ENCODE measurements around the gene TUT7.

The TUT7 gene

DNA sequence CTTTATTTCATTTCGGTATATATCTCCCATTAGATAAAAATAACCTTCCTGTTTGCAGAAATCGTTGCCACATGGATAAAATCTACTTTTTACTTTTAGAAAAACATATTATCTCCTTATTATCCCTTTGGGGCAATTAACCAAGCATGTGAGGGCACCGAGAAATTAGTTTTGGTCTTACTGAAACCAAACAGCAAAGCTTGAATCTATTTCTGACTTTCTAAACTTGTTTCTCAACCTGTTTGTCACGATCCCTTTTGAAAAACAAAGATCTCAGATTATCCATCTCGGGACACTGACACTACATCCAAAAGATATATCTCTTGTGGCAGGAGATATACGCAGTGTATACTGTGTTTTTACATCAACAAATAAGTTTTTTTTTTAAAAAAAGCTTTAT, 2.3 kb downstream of the TUT7 start:
- CTCF ChIA-PET: no interaction called here
- POLR2A ChIA-PET: no interaction called here
- no peak for DNase-seq (ENCODE audit: extremely low spot score)
- TF ChIP-seq, protein P1, sequence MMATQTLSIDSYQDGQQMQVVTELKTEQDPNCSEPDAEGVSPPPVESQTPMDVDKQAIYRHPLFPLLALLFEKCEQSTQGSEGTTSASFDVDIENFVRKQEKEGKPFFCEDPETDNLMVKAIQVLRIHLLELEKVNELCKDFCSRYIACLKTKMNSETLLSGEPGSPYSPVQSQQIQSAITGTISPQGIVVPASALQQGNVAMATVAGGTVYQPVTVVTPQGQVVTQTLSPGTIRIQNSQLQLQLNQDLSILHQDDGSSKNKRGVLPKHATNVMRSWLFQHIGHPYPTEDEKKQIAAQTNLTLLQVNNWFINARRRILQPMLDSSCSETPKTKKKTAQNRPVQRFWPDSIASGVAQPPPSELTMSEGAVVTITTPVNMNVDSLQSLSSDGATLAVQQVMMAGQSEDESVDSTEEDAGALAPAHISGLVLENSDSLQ (IDR thresholded peaks at IDR 0.05): no peak
- TF ChIP-seq ZNF384 (IDR thresholded peaks at IDR 0.05) (no peak), HDGF (IDR thresholded peaks at IDR 0.05; ENCODE audit: borderline replicate concordance) (no peak), LEF1 (IDR thresholded peaks at IDR 0.05; ENCODE audit: borderline replicate concordance) (no peak), TARDBP (IDR thresholded peaks at IDR 0.05) (no peak), L3MBTL2 (conservative IDR thresholded peaks at IDR 0.05) (no peak), FOXM1 (IDR thresholded peaks at IDR 0.05; ENCODE audit: borderline replicate concordance) (no peak), CTBP1 (IDR thresholded peaks at IDR 0.05; ENCODE audit: borderline replicate concordance) (no peak), SP1 (IDR thresholded peaks at IDR 0.05) (no peak), FOXK2 (IDR thresholded peaks at IDR 0.05) (no peak), ARNT (IDR thresholded peaks at IDR 0.05) (no peak), SUZ12 (IDR thresholded peaks at IDR 0.05) (no peak)

DNA sequence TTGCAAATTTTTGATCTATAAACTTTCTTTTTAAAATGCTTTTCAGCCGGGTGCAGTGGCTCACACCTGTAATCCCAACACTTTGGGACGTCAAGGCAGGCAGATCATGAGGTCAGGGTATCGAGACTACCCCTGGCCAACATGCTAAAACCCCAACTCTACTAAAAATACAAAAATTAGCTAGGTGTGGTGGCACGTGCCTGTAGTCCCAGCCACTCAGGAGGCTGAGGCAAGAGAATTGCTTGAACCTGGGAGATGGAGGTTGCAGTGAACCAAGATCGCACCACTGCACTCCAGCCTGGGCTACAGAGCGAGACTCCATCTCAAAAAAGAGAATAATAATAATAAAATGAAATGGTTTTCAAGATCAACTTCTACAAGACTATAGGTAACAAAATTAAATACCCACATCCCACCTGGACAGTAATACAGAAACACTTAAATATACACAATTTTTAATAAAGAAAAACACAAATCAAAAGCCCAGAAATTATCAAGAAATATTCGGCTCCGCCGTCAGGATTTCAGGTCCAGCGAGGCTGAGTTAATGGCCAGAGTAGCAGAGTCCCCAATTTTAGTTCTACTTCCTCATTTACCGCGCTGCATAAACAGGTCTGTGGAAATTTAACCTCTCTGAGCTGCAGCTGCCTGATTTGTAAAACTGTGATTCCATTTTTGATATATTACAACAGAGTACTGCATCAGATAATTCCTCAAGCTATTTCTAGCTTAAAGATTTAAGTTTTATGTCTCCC, 4.0 kb downstream of the TUT7 start:
- CTCF ChIA-PET: no interaction called here
- no peak for DNase-seq (ENCODE audit: extremely low spot score)
- POLR2A ChIA-PET: no interaction called here
- TF ChIP-seq ELF4 (IDR thresholded peaks at IDR 0.05): no peak

DNA sequence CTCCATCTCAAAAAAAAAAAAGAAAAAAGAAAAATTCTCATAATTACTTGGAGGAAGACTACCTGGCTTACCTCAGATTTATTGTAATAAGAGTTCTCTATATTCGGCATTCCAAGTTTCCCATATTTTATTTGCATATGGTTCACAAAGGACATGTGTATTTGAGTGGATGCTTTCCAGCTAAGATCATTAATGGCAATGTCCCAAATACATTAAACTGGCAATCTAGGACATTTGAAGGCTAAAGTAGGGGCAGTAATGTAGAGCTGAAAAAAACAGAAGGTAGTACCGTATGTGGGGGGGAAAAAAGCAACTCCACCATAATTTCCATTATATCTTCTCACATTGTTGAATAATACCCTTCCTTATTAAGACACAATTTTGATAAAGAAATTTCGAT, 4.9 kb downstream of the TUT7 start:
- no peak for TF ChIP-seq NFRKB (IDR thresholded peaks at IDR 0.05)
- no peak for TF ChIP-seq SP1 (IDR thresholded peaks at IDR 0.05)
- no peak for TF ChIP-seq SUZ12 (IDR thresholded peaks at IDR 0.05)
- no peak for TF ChIP-seq ZNF384 (IDR thresholded peaks at IDR 0.05)
- TF ChIP-seq FOXA1 (IDR thresholded peaks at IDR 0.05): no peak
- TF ChIP-seq ARNT (IDR thresholded peaks at IDR 0.05): no peak
- TF ChIP-seq, protein P1 (IDR thresholded peaks at IDR 0.05): no peak
- TF ChIP-seq ELF4 (IDR thresholded peaks at IDR 0.05): no peak
- no peak for TF ChIP-seq FOXK2 (IDR thresholded peaks at IDR 0.05)
- no peak for TF ChIP-seq LEF1 (IDR thresholded peaks at IDR 0.05; ENCODE audit: borderline replicate concordance)
- no peak for TF ChIP-seq FOXM1 (IDR thresholded peaks at IDR 0.05; ENCODE audit: borderline replicate concordance)
- TF ChIP-seq HDGF (IDR thresholded peaks at IDR 0.05; ENCODE audit: borderline replicate concordance): no peak
- TF ChIP-seq TARDBP (IDR thresholded peaks at IDR 0.05): no peak
- no peak for TF ChIP-seq BHLHE40 (IDR thresholded peaks at IDR 0.05; ENCODE audit: borderline replicate concordance)
- TF ChIP-seq CTBP1 (IDR thresholded peaks at IDR 0.05; ENCODE audit: borderline replicate concordance): no peak
- TF ChIP-seq L3MBTL2 (conservative IDR thresholded peaks at IDR 0.05): no peak
- ChIA-PET POLR2A (no interaction called here), CTCF (no interaction called here)
- no peak for DNase-seq (ENCODE audit: extremely low spot score)

DNA sequence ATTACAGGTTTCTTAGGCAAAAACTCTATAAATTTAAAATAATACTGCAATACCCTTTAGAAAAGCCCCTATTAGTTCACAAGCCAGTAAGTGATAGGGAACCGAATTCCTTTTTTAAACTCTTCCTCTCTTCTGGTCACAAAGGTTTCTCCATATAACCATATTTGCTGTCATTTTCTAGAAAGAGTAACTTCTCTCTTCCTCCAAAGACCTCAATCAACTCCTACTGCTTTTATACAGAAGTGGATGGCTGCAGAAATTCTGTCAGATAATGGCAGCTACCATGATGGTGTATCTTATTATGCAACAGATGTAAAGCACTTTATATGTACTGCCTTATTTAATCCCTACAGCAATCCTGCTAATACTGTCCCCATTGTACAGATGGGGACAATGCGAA, 6.2 kb downstream of the TUT7 start:
- CTCF ChIA-PET: no interaction called here
- no peak for DNase-seq (ENCODE audit: extremely low spot score)
- POLR2A ChIA-PET: no interaction called here
- no peak for TF ChIP-seq HDGF (IDR thresholded peaks at IDR 0.05; ENCODE audit: borderline replicate concordance)
- TF ChIP-seq FOXK2 (IDR thresholded peaks at IDR 0.05): no peak
- no peak for TF ChIP-seq TARDBP (IDR thresholded peaks at IDR 0.05)
- TF ChIP-seq SUZ12 (IDR thresholded peaks at IDR 0.05): no peak
- no peak for TF ChIP-seq LEF1 (IDR thresholded peaks at IDR 0.05; ENCODE audit: borderline replicate concordance)
- TF ChIP-seq SP1 (IDR thresholded peaks at IDR 0.05): no peak
- TF ChIP-seq FOXA1 (IDR thresholded peaks at IDR 0.05): no peak
- TF ChIP-seq NFRKB (IDR thresholded peaks at IDR 0.05): no peak
- no peak for TF ChIP-seq ARNT (IDR thresholded peaks at IDR 0.05)
- TF ChIP-seq CTBP1 (IDR thresholded peaks at IDR 0.05; ENCODE audit: borderline replicate concordance): no peak
- TF ChIP-seq ZNF384 (IDR thresholded peaks at IDR 0.05): no peak
- TF ChIP-seq ELF4 (IDR thresholded peaks at IDR 0.05): no peak
- TF ChIP-seq FOXM1 (IDR thresholded peaks at IDR 0.05; ENCODE audit: borderline replicate concordance): no peak
- no peak for TF ChIP-seq L3MBTL2 (conservative IDR thresholded peaks at IDR 0.05)
- TF ChIP-seq, protein P1 (IDR thresholded peaks at IDR 0.05): no peak
- no peak for TF ChIP-seq BHLHE40 (IDR thresholded peaks at IDR 0.05; ENCODE audit: borderline replicate concordance)

DNA sequence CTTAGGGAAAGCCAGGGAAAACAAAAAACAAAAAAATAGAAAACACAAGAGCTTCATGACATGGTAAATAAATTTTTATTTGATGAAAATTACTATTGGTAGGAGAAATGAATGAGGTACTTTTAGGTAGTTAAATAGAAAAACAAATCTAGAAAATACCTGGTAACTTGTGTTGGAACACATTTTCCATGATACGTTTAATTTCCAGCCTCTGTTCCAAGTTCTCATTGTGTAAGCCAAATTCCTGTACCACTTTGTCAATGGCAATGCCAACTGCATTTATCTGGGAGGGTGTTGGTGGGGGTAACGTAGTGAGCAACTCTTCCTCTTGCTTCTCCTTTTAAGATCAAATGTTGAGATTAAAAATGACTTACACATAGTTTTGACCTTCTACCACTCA, 9.4 kb downstream of the TUT7 start:
- no peak for TF ChIP-seq LEF1 (IDR thresholded peaks at IDR 0.05; ENCODE audit: borderline replicate concordance)
- TF ChIP-seq ELF4 (IDR thresholded peaks at IDR 0.05): no peak
- TF ChIP-seq SP1 (IDR thresholded peaks at IDR 0.05): no peak
- ChIA-PET CTCF (no interaction called here), POLR2A (no interaction called here)
- DNase-seq (ENCODE audit: extremely low spot score): no peak

DNA sequence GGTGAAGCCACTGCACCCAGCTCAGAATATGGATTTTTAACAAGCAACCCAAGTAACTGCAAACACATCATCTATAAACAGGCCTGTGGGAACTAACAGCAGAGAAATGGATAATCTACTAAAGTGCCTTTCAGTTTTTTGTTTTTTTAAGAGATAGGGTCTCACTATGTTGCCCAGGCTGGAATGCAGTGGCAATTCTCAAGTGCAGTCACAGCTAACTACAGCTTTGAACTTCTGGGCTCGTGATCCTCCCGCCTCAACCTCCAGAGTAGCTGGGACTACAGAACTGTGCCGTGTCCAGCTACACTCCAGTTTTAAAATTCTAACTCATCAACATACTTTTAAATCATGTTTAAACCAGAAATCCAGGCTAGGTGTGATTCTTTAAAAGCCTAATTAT, 11.9 kb downstream of the TUT7 start:
- CTCF ChIA-PET: no interaction called here
- POLR2A ChIA-PET: no interaction called here

More for the DNA sequence above, 11.9 kb downstream of the TUT7 start:
- no peak for DNase-seq (ENCODE audit: extremely low spot score)
- TF ChIP-seq HDGF (IDR thresholded peaks at IDR 0.05; ENCODE audit: borderline replicate concordance): no peak
- no peak for TF ChIP-seq TARDBP (IDR thresholded peaks at IDR 0.05)
- TF ChIP-seq, protein P1 (IDR thresholded peaks at IDR 0.05): no peak
- no peak for TF ChIP-seq FOXA1 (IDR thresholded peaks at IDR 0.05)
- TF ChIP-seq ZNF384 (IDR thresholded peaks at IDR 0.05): no peak
- TF ChIP-seq NFRKB (IDR thresholded peaks at IDR 0.05): no peak
- no peak for TF ChIP-seq FOXK2 (IDR thresholded peaks at IDR 0.05)
- TF ChIP-seq SUZ12 (IDR thresholded peaks at IDR 0.05): no peak
- TF ChIP-seq SP1 (IDR thresholded peaks at IDR 0.05): no peak
- TF ChIP-seq ARNT (IDR thresholded peaks at IDR 0.05): no peak
- no peak for TF ChIP-seq FOXM1 (IDR thresholded peaks at IDR 0.05; ENCODE audit: borderline replicate concordance)
- TF ChIP-seq CTBP1 (IDR thresholded peaks at IDR 0.05; ENCODE audit: borderline replicate concordance): no peak
- no peak for TF ChIP-seq L3MBTL2 (conservative IDR thresholded peaks at IDR 0.05)
- no peak for TF ChIP-seq LEF1 (IDR thresholded peaks at IDR 0.05; ENCODE audit: borderline replicate concordance)

Measured in HEK293T (cell line).